HG02759 (cell line): ENCODE results near the gene JAKMIP1.
A peak's percentile ranks its signal among the peaks of the same experiment; 100 is the strongest.

Experiments
- ATAC-seq: cut with Tn5 transposase; IDR thresholded peaks from one replicate; pipeline ENCODE4 v1.9.1; 2021; ENCODE audit warnings: mild to moderate bottlenecking, moderate library complexity; ENCODE audit not compliant: unreplicated experiment

JAKMIP1 gene

DNA sequence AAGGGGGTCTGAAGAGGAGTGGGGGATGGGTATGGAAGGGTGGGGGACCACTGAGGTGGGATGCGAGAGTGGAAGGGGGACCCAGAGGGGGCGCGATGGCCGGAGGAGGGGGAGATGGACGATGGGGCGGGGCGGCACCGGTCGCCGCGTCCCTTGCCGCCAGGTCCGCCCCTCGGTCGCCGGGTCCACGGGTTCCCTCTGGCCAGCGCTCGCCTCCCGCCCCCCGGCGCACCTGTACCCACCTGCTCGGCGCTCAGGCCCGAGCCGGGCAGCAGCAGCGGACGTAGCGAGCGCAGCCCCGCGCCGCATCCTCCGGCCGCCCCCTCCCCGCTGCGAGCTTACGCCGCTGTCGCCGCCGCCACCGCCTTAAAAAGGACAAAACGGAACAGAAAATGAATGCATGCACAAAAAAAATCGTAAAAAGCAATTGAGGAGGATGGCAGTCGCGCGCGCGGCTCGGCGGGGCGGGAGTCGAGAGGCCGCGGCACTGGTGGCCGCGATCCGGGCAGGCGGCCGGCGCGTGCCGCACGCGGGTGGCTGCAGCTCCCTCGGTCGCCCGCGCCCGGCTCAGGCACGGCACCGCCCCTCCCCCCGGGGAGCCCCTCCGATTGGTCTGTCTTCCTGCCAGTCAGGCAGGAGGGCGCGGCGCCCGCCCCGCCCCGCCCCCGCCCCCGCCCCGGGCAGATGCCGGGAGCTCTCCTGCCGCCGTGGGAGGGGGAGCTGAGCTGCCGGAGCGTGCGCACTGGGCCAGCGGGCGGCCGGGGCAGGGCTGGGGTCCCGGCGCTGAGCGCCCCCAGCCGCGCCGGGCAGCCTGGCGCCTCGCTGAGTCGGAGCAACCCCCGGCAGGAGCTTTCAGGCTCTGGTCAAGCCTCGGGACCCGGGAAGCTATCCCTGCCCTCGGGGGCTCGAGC lies at the start of gene JAKMIP1:
JAKMIP1 (minus strand) TSS at position 539 of the 911 bp plus-strand sequence. CDS start 87,699 bp downstream, outside the sequence.
- ATAC-seq: peak; percentile 89

DNA sequence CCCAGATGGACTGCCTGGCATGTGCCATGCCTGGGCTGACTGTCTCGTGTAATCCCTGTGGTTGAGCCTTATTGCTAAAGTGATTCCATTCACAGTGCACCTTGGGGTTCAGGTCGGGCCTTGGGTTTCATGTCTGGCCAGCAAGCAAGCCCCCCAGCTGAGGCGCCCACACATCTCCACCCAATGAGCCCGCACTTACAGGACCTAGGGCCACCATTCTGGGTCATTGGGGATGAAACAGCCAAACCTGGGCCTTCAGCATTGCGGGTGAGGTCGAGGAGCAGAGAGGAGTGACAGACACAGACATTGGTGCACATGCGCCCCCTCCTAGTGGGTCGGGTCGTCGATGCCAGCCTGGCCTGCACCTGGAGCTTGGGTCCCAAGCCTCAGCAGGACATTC lies 48.0 kb upstream of the JAKMIP1 start:
- no peak for ATAC-seq

DNA sequence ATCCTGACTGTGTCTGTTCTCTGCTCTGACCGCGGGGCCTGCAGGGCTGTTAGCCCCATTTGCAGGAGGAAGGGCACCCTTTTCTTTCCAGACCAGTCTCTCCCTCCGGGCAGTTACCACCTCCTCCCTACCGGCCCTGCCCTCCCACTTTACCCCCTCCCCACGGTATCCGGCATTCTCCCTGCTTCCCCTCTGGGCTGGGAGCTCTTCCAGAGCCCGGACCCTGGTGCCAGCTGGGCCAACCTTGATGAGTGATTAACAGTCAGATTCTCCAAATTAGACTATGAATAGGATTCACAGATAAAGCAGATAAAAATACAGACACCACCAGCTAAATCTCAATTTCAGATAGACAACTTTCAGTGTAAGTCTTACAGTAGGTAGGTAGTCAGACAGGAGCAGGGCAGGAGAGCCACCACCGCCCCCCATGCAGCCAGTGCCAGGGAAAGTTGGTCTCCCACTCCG lies 45.9 kb upstream of the JAKMIP1 start:
- ATAC-seq: no peak

DNA sequence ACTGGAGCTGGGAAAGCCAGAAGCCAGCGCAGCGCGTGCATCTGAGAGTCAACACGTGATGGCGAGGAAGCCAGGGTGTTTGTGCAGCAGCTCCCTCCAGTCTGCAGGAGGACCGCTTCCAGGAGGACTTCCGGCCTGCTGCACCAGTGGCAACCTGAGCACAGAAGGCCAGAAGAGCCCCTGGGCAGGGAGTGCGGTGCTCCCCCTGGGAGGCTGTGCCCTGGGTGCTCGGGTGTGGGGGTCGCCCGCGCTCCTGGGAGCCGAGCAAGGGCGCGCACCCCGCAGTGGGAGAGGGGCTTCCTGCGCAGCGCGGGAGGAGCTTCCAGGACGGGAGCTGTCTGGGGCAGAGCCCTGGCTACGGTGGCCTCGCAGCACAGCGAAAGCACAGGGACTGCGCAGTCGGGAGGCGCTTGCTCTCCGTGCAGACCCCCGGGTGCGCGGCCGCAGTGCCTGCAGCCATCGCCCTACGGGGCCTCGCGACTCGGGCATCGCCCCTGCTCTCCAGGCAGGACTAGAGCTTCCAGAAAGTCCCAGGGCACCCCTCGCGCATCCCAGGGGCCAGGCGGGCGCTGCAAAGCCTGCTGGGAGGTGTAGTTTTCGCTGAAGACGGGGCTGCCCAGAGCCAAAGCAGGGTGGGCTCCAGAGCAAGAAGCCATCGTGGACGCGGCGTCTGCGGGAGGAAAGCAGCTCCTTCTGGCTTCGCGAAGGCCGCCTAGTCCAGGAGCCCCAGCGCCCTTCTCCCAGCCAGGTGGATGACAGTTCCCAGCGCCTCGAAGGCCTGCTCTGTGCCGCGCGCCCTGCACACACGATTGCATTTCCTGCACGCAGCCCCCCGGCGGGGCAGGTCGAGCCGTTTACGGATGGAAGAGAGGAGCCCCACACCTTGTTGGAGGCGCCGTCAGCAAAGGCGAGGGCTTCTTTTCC lies 45.2 kb upstream of the JAKMIP1 start:
- ATAC-seq: no peak

DNA sequence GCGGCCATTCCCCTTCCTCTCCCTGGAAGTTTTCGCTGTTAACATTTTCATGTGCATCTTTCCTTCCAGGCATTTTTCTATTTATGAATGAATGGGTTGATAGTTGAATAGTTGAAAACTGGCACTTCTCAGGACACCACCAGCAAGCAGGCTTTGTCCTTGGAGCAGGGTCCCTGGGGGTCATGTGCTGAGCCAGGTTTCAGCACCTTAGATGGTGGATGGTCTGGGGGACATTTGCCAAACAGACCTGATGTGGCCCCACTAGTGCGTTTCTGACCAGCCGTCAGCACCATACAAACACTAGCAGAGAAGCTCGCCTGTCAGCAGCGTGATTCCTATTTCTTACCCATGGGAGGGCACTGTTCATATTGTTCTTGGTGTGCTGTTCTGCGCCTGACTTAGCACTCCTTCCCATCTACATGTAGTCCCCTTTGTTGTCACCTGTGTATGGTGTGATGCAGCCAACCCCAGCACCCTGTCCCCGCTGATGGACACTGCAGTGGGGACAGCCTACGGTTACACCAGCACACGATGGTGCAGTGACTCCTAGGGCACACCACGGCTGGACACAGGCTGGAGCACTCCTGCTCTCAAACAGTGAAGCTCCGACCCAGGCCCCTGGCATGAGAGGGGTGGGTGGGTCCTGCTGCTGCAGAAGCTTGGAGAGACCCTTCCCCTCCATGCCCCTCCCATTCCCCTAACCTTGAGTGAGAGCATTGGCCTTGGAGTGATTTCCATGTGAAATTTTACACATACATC lies 42.1 kb upstream of the JAKMIP1 start:
- no peak for ATAC-seq

DNA sequence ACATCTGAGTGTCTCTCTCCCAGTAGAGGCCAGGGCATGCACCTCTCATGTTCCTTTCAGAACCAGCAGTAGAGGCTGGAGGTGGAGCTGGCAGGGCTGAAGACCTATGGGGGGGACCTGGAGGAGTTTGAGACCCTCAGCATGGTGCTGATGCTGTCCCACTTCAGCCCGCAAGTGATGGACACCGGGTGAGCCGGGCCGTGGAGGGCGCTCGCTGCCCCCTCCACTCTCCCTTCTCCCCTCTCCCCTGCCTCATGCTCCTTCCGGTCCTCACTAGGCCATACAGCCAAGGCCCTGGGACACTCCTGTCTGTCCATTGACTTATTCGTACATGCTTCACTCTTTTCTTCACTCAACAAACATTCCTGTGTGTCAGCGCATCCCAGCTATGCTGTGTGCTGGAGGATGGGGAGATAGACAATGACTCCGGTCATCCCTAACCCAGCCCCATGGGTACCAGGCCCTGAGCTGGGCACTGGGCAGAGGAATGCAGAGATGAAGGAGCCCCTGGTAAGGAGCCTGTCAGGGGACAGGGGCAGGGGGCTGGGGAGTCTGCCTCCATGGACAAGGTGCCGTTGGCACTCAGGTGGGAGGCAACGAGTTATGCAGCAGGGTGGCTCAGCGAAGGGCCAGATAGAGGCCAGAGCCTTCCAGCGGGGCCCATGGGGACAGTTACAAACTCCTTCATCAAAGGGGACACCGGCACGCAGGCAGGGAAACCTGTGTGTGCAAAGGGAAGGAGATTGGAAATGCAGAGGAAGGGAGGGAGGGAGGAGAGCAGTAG lies 40.9 kb upstream of the JAKMIP1 start:
- ATAC-seq: no peak

DNA sequence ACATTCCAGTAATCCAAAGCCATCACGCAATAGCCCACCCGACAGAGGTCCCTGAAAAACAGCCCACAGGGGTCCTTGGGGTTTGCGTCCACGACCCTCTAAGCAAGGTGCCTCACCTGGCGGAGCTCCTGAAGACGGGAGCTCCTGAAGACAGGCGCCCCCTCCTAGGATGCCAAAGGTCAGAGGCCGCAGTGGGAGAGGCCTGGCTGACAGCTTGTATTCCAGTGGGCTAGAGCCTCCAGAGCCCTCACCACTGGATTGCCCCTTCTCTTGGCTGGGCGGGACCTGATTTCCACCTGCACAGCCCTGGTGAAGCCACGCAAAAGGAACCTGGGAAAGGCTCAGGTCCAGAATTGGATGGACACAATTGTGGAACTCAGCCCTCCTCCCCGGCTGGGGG lies 39.6 kb upstream of the JAKMIP1 start:
- no peak for ATAC-seq

DNA sequence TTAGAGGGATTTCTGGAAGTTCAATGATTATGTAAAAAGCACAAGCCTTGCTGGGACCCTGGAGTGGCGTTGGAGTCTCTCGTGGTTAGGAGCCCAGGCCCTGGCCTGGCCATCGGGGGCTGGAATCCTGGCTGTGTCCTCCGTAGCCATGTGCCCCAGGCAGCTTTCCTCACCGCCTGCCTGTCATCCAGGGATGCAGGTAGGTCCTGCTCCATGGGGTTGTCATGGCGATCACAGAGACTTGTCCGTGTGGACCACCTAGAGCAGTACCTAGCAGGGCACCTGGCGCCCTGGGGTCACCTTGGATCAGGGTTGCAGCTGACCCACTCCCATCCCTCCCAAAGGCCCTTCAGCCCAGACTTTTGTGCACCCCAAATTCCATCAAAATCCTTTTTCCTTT lies 39.1 kb upstream of the JAKMIP1 start:
- no peak for ATAC-seq

DNA sequence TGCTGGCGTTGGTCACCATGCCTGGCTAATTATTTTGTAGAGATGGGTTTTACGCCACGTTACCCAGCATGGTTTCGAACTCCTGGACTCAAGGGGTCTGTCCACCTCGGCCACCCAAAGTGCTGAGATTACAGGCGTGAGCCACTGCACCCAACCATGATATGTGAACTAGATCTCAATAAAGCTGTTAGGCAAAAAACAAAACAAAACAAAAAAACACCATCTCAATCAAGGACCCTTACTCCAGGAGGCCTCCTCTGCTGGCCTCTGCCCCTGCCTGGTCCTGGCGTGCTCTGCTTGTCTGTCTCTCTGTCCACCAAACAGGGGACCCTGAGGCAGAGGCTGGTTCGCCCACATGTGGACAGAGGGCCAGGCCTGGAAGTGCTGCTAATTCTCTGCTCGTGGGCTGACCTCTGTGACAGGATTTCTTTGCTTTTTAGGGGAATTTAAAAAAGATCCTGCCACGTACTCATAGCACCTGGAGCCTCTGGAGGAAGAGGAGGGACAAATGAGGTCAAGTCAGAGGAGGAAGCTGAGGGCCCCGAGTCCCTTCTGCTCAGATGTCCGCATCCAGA lies 36.6 kb upstream of the JAKMIP1 start:
- ATAC-seq: no peak

DNA sequence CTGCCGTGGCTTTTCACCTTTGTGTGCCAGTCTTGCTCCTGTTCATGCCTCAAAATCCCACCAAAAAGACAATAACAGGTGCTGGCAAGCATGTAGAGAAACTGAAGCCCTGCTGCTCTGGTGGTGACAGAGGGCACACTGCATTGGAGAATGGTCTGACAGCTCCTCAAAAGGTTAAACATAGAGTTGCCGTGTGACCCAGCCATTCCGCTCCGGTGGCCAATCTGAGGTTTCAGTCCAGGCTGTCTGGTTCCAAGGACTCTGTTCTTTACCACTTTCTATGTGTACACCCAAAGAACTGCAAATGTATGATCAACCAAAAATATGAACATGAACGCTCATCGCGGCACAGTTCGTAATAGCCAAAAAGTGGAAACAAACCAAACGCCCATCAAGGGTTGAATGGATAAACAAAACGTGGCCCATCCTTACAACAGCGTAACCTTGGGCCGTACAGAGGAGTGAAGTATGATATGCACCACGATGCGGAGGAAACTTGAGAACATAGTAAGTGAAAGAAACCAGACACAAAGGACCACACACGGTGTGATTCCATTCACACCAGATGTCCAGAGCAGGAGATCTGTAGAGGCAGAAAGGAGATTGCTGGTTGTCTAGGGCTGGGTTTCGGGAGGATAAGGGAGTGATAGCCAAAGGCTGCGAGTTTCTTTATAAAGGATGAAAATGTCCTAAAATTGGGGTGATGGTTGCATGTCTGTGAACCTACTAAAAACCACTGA lies 35.7 kb upstream of the JAKMIP1 start:
- ATAC-seq: no peak

DNA sequence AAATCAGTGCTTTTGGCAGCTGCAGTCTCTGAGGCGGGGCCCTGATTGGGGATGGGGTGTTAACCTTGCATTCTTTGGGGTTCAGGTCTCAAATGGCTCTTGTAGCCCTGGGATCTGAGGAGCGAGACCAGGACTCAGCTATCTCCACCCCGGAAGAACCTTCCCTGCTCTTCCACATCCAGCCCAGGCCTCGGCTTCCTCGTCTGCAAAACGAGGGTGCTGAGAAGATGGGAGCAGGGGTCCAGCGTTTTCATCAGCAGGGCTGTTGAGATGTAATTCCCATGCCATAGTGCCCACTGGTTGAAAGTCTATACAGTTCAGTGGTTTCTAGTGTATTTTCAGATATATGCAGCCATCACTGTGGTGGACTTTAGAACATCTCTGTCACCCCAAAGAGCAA lies 34.7 kb upstream of the JAKMIP1 start:
- ATAC-seq: no peak

DNA sequence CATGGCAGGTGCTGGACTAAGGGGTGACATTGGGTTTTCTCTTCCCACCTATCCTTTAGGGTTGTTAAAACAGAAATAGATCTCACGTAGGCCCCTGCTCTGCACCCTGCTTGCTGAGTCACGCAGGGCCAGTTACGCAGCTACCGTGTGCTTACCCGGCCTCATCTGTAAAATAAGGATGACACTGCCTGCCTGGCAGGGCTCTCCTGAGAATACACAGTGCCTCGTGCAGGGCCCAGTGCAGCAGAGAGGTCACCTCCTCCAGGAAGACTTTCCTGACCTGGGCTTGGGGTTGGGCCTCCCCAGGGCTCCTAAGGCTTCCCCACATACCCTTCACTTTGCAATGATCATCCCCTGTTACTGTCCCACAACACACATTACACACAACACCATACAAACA lies 33.6 kb upstream of the JAKMIP1 start:
- ATAC-seq: no peak

DNA sequence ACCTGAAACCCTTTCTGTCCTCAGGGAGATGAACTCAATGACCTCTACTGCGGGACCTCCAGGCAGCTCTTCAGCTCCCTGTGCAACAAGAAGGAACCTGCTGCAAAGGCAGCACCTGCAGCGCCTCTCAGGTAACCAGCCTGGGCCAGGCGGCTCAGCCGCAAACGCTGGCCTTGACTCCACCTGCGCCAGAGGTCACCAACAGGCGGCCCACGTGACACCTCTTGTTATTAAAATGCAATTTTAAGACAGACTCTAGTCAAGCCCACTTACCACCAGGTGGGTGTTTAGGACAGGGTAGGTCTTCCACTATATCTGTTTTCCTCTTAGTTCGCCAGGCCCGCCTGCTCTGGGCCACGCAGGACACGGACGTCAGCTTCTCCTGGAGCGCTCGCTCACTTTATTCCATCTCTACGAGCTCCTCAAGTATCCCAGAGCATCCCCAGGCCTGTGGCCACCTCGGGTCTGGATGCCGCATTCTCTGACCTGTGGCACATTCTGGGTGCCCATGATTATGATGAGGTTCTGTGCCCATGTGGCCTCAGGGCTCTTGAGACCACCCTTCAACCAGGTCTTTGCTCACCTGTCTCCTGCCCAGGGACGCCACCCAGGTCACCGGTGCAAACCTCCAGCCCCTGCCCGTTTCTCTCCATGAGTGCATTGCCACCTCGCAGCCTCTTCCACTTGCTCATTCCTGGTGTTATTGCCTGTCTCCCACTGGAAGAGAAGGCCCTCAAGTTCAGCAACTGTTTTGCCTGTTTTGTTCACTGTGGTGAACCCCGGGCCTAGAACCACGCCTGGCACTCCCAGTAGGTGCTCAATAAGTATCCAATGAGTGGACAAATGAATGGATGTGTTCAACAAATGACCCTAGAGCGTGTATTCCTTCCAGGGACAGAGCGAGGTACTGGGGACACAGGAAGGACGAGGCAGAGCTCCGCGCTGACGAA lies 32.8 kb upstream of the JAKMIP1 start:
- no peak for ATAC-seq

DNA sequence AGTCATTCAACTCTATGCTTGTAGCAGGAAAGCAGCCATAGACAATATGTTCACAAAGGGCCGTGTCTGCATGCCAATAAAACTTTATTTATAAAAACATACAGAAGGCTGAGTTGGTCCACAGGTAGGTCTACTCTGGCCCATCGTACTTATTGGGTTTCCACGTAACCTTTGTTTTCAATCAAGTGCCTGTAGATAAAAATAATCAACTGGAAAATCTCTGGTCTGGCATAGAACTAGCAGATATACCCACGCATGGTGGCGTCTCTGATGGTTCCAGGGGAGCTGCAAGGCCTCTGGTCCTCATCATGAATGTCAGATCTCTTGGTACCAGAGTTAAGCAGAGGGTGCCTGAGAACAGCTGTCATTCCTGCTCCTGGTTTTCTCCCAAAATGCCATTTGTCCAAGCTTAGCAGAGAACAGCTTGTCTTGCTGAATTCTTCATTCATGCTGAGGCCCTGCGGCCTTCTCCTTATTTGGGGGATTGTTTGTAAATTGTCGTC lies 31.4 kb upstream of the JAKMIP1 start:
- ATAC-seq: no peak

DNA sequence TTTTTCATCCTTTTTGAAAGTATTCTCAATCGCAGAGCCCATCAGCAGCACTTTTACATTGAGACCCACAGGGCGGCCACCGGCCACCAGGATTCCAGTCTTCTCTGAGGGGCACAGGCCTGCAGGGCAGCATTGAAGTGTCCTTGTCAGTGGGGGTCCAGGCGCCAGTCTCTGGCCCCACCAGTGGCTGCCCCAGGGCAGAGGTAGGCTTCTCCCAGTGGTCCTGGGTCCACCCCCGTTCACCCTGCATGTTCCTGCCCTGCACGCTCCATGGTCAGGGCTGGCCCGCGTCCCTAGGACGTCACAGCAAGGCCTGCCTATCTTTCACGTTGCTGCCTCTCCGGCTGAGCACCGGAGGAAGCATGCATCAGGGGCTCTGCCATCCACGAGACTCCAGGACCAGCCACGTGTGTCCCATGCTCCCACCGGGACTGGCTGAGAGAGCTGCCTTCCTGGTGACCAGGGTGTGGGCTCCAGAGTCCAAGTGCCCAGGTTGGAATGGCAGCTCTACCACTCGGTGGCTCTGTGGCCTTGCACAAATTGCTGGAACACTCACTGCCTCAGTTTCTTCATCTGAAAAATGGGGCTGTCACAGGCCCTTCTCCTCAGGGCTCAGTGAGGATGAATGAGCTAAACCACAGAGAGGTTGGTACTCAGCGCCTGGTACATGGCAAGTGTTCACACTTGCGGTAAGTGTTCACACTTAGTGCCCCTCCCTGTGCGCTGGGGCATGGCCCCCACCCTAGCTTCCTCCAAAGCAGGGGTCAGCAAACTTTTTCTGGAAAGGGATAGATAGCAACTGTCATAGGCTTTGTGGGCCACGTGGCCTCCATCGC lies 30.7 kb upstream of the JAKMIP1 start:
- ATAC-seq: no peak

DNA sequence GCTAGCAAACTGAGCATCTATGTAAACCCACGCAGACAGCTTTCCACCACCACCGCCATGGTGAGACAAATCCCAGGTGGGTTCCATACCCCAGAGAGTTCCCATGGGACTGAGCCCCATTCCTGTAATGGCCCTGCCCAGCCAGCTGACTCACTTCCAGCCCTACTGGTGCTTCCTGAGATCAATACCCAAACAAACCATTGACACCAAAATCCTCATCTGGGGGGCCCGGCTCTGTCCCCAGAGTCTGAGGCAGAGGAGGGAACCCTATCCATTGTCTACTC lies 30.1 kb upstream of the JAKMIP1 start:
- ATAC-seq: no peak
